Measurements from ENCODE around the gene EIF3I.
A peak's percentile ranks its signal among the peaks of the same experiment; 100 is the strongest.

The EIF3I gene

GRCh38 chr1:32216566-32216965 is 5.6 kb upstream of the EIF3I start:
- Histone ChIP-seq H3K27me3 (ENCODE audit: control insufficient read depth, insufficient read depth, low read length) (no peaks in the 10 kb centered on the region), H3K9ac (ENCODE audit: low read depth, low read length) (no peak overlapping the region), H3K4me2 (ENCODE audit: low read length) (no peak overlapping the region), H3K36me3 (ENCODE audit: insufficient read depth, low read length) (peaks cover 35% of the 10 kb centered on the region), H3K4me3 (ENCODE audit: low read length) (no peak overlapping the region), H3K9me3 (replicated peaks; ENCODE audit: low read length) (no peaks in the 10 kb centered on the region), H3K4me1 (ENCODE audit: control insufficient read depth, insufficient read depth, low read length) (peaks cover 14% of the 10 kb centered on the region)

- H3K9me3 ChIP-seq (replicated peaks; ENCODE audit: low read length) = no peaks in the 10 kb centered on the region
- no peak overlapping the region for H3K9ac ChIP-seq (ENCODE audit: low read depth, low read length)
- H3K36me3 ChIP-seq (ENCODE audit: insufficient read depth, low read length) = peaks cover 35% of the 10 kb centered on the region
These were observed 3.2 kb upstream of the EIF3I start for GRCh38 chr1:32219022-32219421.

GRCh38 chr1:32220746-32221580 is 1.2 kb upstream of the EIF3I start:
- peaks cover 27% of the 10 kb centered on the region for H3K4me1 ChIP-seq (ENCODE audit: control insufficient read depth, insufficient read depth, low read length)
- H3K9me3 ChIP-seq (replicated peaks; ENCODE audit: low read length) = no peaks in the 10 kb centered on the region
- no peaks in the 10 kb centered on the region for H3K27me3 ChIP-seq (ENCODE audit: control insufficient read depth, insufficient read depth, low read length)
- H3K4me3 ChIP-seq (ENCODE audit: low read length) = peak overlapping the region; percentile 88
- H3K36me3 ChIP-seq (ENCODE audit: insufficient read depth, low read length) = peaks cover 31% of the 10 kb centered on the region
- H3K4me2 ChIP-seq (ENCODE audit: low read length) = peak overlapping the region; percentile 96
- H3K9ac ChIP-seq (ENCODE audit: low read depth, low read length) = peak overlapping the region; percentile 99

More at GRCh38 chr1:32219022-32219421, 3.2 kb upstream of the EIF3I start:
- no peak overlapping the region for H3K4me3 ChIP-seq (ENCODE audit: low read length)
- H3K27me3 ChIP-seq (ENCODE audit: control insufficient read depth, insufficient read depth, low read length) = no peaks in the 10 kb centered on the region
- peaks cover 26% of the 10 kb centered on the region for H3K4me1 ChIP-seq (ENCODE audit: control insufficient read depth, insufficient read depth, low read length)
- H3K4me2 ChIP-seq (ENCODE audit: low read length) = no peak overlapping the region

GRCh38 chr1:32221581-32221979 is 627 bp upstream of the EIF3I start:
- H3K4me2 ChIP-seq (ENCODE audit: low read length) = peak overlapping the region; percentile 96
- peaks cover 29% of the 10 kb centered on the region for H3K36me3 ChIP-seq (ENCODE audit: insufficient read depth, low read length)
- no peaks in the 10 kb centered on the region for H3K9me3 ChIP-seq (replicated peaks; ENCODE audit: low read length)
- peaks cover 27% of the 10 kb centered on the region for H3K4me1 ChIP-seq (ENCODE audit: control insufficient read depth, insufficient read depth, low read length)
- H3K4me3 ChIP-seq (ENCODE audit: low read length) = peak overlapping the region; percentile 88
- H3K27me3 ChIP-seq (ENCODE audit: control insufficient read depth, insufficient read depth, low read length) = no peaks in the 10 kb centered on the region
- peak overlapping the region; percentile 99 for H3K9ac ChIP-seq (ENCODE audit: low read depth, low read length)

- peaks cover 36% of the 10 kb centered on the region for H3K36me3 ChIP-seq (ENCODE audit: insufficient read depth, low read length)
- peak overlapping the region; percentile 7 for H3K4me3 ChIP-seq (ENCODE audit: low read length)
- H3K27me3 ChIP-seq (ENCODE audit: control insufficient read depth, insufficient read depth, low read length) = no peaks in the 10 kb centered on the region
- peak overlapping the region; percentile 99 for H3K9ac ChIP-seq (ENCODE audit: low read depth, low read length)
- H3K4me2 ChIP-seq (ENCODE audit: low read length) = peak overlapping the region; percentile 96
- no peaks in the 10 kb centered on the region for H3K9me3 ChIP-seq (replicated peaks; ENCODE audit: low read length)
- peaks cover 27% of the 10 kb centered on the region for H3K4me1 ChIP-seq (ENCODE audit: control insufficient read depth, insufficient read depth, low read length)
These were observed 1.5 kb downstream of the EIF3I start for GRCh38 chr1:32223683-32224082.

- Histone ChIP-seq H3K4me2 (ENCODE audit: low read length) (peak overlapping the region; percentile 96), H3K36me3 (ENCODE audit: insufficient read depth, low read length) (peaks cover 40% of the 10 kb centered on the region), H3K4me3 (ENCODE audit: low read length) (no peak overlapping the region), H3K9me3 (replicated peaks; ENCODE audit: low read length) (no peaks in the 10 kb centered on the region), H3K27me3 (ENCODE audit: control insufficient read depth, insufficient read depth, low read length) (no peaks in the 10 kb centered on the region), H3K4me1 (ENCODE audit: control insufficient read depth, insufficient read depth, low read length) (peaks cover 27% of the 10 kb centered on the region), H3K9ac (ENCODE audit: low read depth, low read length) (peak overlapping the region; percentile 99)
These were observed 2.1 kb downstream of the EIF3I start for GRCh38 chr1:32224285-32224684.

- Histone ChIP-seq H3K9me3 (replicated peaks; ENCODE audit: low read length) (no peaks in the 10 kb centered on the region), H3K4me2 (ENCODE audit: low read length) (no peak overlapping the region), H3K9ac (ENCODE audit: low read depth, low read length) (no peak overlapping the region), H3K4me3 (ENCODE audit: low read length) (no peak overlapping the region), H3K27me3 (ENCODE audit: control insufficient read depth, insufficient read depth, low read length) (no peaks in the 10 kb centered on the region), H3K4me1 (ENCODE audit: control insufficient read depth, insufficient read depth, low read length) (peaks cover 3% of the 10 kb centered on the region), H3K36me3 (ENCODE audit: insufficient read depth, low read length) (peaks cover 52% of the 10 kb centered on the region)
These were observed 6.6 kb downstream of the EIF3I start for GRCh38 chr1:32228771-32229170.

GRCh38 chr1:32231843-32232432 is 9.7 kb downstream of the EIF3I start:
- no peak overlapping the region for H3K4me3 ChIP-seq (ENCODE audit: low read length)
- peaks cover 37% of the 10 kb centered on the region for H3K36me3 ChIP-seq (ENCODE audit: insufficient read depth, low read length)
- H3K27me3 ChIP-seq (ENCODE audit: control insufficient read depth, insufficient read depth, low read length) = no peaks in the 10 kb centered on the region
- H3K9ac ChIP-seq (ENCODE audit: low read depth, low read length) = no peak overlapping the region
- peaks cover 19% of the 10 kb centered on the region for H3K4me1 ChIP-seq (ENCODE audit: control insufficient read depth, insufficient read depth, low read length)
- no peak overlapping the region for H3K4me2 ChIP-seq (ENCODE audit: low read length)
- no peaks in the 10 kb centered on the region for H3K9me3 ChIP-seq (replicated peaks; ENCODE audit: low read length)

GRCh38 chr1:32232558-32233304 is 10.5 kb downstream of the EIF3I start:
- Histone ChIP-seq H3K9ac (ENCODE audit: low read depth, low read length) (no peak overlapping the region), H3K9me3 (replicated peaks; ENCODE audit: low read length) (no peaks in the 10 kb centered on the region), H3K4me2 (ENCODE audit: low read length) (no peak overlapping the region), H3K27me3 (ENCODE audit: control insufficient read depth, insufficient read depth, low read length) (no peaks in the 10 kb centered on the region), H3K4me1 (ENCODE audit: control insufficient read depth, insufficient read depth, low read length) (peaks cover 21% of the 10 kb centered on the region), H3K36me3 (ENCODE audit: insufficient read depth, low read length) (peaks cover 36% of the 10 kb centered on the region), H3K4me3 (ENCODE audit: low read length) (no peak overlapping the region)

- H3K9ac ChIP-seq (ENCODE audit: low read depth, low read length) = no peak overlapping the region
- peaks cover 19% of the 10 kb centered on the region for H3K36me3 ChIP-seq (ENCODE audit: insufficient read depth, low read length)
- H3K27me3 ChIP-seq (ENCODE audit: control insufficient read depth, insufficient read depth, low read length) = no peaks in the 10 kb centered on the region
- H3K4me2 ChIP-seq (ENCODE audit: low read length) = no peak overlapping the region
- peaks cover 21% of the 10 kb centered on the region for H3K4me1 ChIP-seq (ENCODE audit: control insufficient read depth, insufficient read depth, low read length)
- no peaks in the 10 kb centered on the region for H3K9me3 ChIP-seq (replicated peaks; ENCODE audit: low read length)
- no peak overlapping the region for H3K4me3 ChIP-seq (ENCODE audit: low read length)
These were observed 12.6 kb downstream of the EIF3I start for GRCh38 chr1:32234792-32235191.

- H3K4me1 ChIP-seq (ENCODE audit: control insufficient read depth, insufficient read depth, low read length) = peaks cover 42% of the 10 kb centered on the region
These were observed 17.1 kb downstream of the EIF3I start for GRCh38 chr1:32239337-32239736.

More at GRCh38 chr1:32239337-32239736, 17.1 kb downstream of the EIF3I start:
- Histone ChIP-seq H3K27me3 (ENCODE audit: control insufficient read depth, insufficient read depth, low read length) (no peaks in the 10 kb centered on the region), H3K36me3 (ENCODE audit: insufficient read depth, low read length) (peaks cover under 1% of the 10 kb centered on the region), H3K4me3 (ENCODE audit: low read length) (no peak overlapping the region), H3K9ac (ENCODE audit: low read depth, low read length) (no peak overlapping the region), H3K4me2 (ENCODE audit: low read length) (no peak overlapping the region), H3K9me3 (replicated peaks; ENCODE audit: low read length) (no peaks in the 10 kb centered on the region)

Measured in skeletal muscle satellite cell (primary cell).